Stromal cell of bone marrow (primary cell): ENCODE data around the gene TMEM50A.
"Not testable (repeated sequence)": the region's sequence is repeated elsewhere in the genome, so short reads cannot be mapped to it uniquely, and the experiment has no call there.

Experiments used
- DNase-seq: peaks from one replicate; pipeline ENCODE4 v3.0.0-alpha.2; 2012; ENCODE audit warnings: low read depth

TMEM50A gene

GRCh38 chr1:25387096-25387495 lies 49.0 kb downstream of the TMEM50A start:
- DNase-seq = not testable (repeated sequence)

- not testable (repeated sequence) for DNase-seq
These were observed 50.6 kb downstream of the TMEM50A start for GRCh38 chr1:25388691-25389090.

DNA sequence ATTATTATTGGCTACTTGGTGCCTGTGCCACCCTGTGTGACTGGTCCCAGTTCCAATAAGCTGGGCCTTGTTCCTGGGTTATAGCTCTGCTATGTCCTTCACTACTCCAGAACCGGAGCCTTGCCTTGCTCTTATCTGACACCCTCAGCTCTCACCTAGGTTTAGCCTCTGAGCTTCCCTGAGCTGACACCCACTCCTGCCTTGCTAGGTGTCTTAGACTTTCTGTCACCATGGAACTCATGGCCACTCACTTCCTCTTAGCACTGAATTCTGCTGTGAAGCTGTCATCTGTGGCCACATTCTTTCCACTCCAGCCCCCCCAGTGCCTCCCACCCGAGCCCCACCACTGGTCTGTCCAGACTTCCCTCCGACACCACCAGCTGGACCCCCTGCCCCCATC lies 51.6 kb downstream of the TMEM50A start:
- DNase-seq = not testable (repeated sequence)

GRCh38 chr1:25392841-25393240 lies 54.7 kb downstream of the TMEM50A start:
- DNase-seq = no peak

- peak; percentile 25 for DNase-seq
These were observed 59.4 kb downstream of the TMEM50A start for GRCh38 chr1:25397549-25397948.

DNA sequence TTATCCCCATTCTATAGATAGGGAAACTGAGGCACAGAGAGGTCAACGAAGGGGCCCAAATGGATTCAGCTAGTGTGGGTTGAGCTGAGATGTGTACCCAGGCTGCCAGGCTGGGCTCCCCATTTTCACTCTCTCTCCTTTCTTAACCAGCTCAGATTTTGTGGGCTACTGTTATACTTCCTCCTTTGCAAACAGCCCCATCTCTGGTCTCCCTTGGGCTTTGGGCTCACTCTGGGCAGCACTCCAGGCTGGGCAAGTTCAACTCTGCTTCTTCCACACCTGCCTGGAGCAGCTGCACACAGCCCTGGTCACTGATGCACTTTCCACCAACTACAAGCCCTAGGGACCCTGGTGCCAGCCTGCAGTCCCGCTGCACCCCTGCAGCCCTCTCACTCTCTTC lies 59.9 kb downstream of the TMEM50A start:
- not testable (repeated sequence) for DNase-seq

DNA sequence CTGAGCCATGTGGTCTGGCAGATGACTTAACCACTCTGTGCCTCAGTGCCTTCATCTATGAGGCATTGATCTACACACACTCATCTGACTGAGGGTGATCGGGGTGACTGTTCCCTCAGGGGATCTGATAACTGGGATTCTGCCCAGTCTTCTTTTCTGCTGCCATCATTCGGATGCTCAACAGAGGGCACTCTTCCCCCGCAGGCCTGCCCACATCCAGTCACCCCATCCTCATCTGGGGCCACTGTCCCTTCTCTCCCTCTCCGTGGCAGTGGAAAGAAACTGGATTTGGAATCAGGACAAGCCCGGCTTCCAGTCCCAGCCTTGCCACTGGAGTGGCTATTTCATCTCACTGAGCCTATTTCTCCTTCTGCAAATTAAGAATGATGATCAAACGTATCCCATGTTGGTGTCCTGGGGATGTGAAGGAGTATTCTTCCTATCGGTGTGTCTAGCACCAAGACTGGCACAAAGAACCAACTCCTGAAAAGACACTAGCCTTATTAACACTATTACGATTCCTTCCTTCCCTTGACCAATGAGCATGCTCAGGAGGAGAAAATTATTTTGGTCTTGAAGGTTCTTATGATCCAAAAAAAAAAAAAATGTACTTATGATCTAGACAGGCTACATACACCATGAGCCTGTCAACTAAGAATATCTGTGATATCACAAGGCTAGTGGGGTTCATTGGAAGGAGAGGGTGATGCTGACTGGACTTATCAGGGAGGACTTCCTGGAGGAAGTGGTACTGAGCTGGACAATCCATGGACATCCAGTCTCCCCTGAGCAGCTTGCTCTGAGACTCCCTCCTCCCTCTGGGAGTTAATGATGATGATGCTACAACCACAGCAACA lies 65.0 kb downstream of the TMEM50A start:
- DNase-seq = not testable (repeated sequence)

DNA sequence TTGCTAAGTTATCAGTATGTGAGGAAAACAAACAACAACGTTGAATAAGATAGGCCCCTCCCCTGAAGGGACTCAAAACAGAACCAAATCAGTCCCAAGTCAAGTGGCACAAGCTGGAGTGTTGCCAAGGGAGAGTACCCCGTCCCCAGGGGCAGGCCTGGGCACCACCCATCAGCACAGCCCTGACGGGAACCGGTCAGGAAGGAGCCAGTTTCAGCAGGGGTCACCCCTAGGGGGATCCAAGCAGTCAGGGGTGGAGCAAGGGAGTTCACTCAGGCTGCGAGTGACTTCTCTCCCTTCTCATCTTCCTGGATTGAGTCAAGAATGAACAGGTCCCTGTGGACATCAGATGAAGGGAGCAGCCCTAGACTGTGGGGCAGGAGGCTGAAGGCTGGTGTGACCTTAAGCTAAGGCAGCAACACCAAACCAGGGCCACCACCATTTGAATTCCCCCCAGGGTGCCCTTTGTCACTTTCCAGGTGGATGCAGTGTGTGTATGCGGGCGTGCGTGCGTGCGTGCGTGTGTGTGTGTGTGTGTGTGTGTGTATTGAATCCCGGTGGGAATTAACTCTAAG lies 67.7 kb downstream of the TMEM50A start:
- not testable (repeated sequence) for DNase-seq

DNA sequence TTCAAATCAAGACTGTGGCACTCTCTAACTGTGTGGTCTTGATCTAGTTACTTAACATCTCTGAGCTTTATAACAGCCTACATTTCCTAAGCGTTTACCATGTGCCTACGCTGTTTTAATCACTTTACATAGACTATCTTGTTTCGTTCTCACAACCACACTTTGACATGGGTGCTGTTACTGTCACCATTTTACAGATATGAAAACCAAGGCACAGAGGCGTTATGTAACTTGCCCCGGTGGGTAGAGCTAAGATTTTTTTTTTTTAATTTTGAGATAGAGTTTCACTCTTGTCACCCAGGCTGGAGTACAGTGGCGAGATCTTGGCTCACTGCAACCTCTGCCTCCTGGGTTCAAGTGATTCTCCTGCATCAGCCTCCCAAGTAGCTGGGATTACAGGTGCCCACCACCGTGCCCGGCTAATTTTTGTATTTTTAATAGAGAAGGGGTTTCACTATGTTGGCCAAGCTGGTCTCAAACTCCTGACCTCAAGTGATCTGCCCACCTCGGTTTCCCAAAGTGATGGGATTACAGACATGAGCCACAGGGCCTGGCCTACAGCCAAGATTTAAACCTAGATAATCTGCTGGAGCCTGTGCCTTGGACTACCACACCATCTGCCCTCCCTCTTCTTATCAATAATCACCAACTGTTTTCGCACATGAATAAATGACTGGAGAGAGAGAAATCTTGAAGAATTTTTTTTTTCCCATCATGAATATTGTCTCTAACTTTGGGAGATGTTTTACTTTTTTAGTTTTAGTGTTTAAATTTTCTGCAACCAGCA lies 71.7 kb downstream of the TMEM50A start:
- DNase-seq = not testable (repeated sequence)
